Stomach (tissue), 9 donors: Measurements from ENCODE around the gene KMT5B. TPM values are rescaled to one million over a fixed set of nuclear protein-coding genes. Genes with fewer than 3 reads are reported as not detected.

Experiments used
- DNase-seq, 2 donors: peaks; one replicate each; pipeline versions ENCODE4 v3.0.0 to v3.0.0-alpha.2; 2013 to 2019
- H3K27ac ChIP-seq, 5 donors: fragments of 200-600 bp in 4 of 5; sonication (generic) in 4 of 5; one replicate each; pipeline ENCODE4 v1.5.1; 2013 to 2019; ENCODE audit warnings: mild to moderate bottlenecking in 1 of 5, moderate library complexity in 1 of 5
- H3K27me3 ChIP-seq, 3 donors: fragments of 200-600 bp; sonication (generic); one replicate each; pipeline ENCODE4 v1.5.1; 2017 to 2019; ENCODE audit warnings: mixed run types in 1 of 3
- H3K36me3 ChIP-seq, 4 donors: fragments of 200-600 bp; sonication (generic); 1 replicate in 3 of 4; 2 replicates in 1 of 4; pipeline ENCODE4 v1.5.1; 2016 to 2019
- H3K4me1 ChIP-seq, 4 donors: fragments of 200-600 bp; sonication (generic); one replicate each; pipeline ENCODE4 v1.5.1; 2016 to 2019
- H3K4me3 ChIP-seq, 4 donors: fragments of 200-600 bp; sonication (generic) in 3 of 4; one replicate each; pipeline ENCODE4 v1.5.1; 2016 to 2019; ENCODE audit warnings: mild to moderate bottlenecking in 1 of 4
- H3K9me3 ChIP-seq, 4 donors: fragments of 200-600 bp; sonication (generic); one replicate each; pipeline ENCODE4 v1.5.1; 2016 to 2019
- CTCF ChIP-seq, 7 experiments: fragments of 450-650 bp in 4 of 7; fragments of 200-600 bp in 3 of 7; sonication (generic) in 3 of 7; IDR thresholded peaks; one replicate each; pipeline ENCODE4 v1.5.1; 2016 to 2019; ENCODE audit warnings: antibody characterized with exemption in 7 of 7, control low read depth in 2 of 7, mild to moderate bottlenecking in 1 of 7
- EP300 ChIP-seq: sonication (generic); formaldehyde crosslinking; IDR thresholded peaks from one replicate; pipeline ENCODE4 v1.6.1; 2017; ENCODE audit warnings: antibody characterized with exemption
- POLR2A ChIP-seq, 4 donors: fragments of 450-650 bp; IDR thresholded peaks; one replicate each; pipeline ENCODE4 v1.6.1; 2016; ENCODE audit warnings: antibody characterized with exemption in 4 of 4, control low read depth in 2 of 4, mild to moderate bottlenecking in 1 of 4, moderate library complexity in 1 of 4
- POLR2AphosphoS5 ChIP-seq, 3 donors: sonication (generic); formaldehyde crosslinking; IDR thresholded peaks; one replicate each; pipeline ENCODE4 v1.6.1; 2016; ENCODE audit warnings: antibody characterized with exemption in 3 of 3
- WGBS, 5 donors: extraction: QIAGEN DNeasy Blood & Tissue Kit in 3 of 5; methylation state at CpG; one replicate each; pipeline versions ENCODE4 v1.1.5 to v1.1.7; 2013 to 2018; 5-methylcytosine and 5-hydroxymethylcytosine counted together
- intact Hi-C: fragments of 100-400 bp; cut with DNase I; formaldehyde crosslinking; loops from one replicate; pipeline ENCODE4 v1.15.1; 2023; ENCODE audit warnings: low total_unique reads
- polyA plus RNA-seq, 3 donors: library from polyadenylated mRNA; stranded (reverse); fragments of 200-250 nt; gene quantifications; one replicate each; pipeline ENCODE4 v1.2.3, GENCODE V29; 2013
- total RNA-seq, 5 donors: library from RNA; depleted of rRNA; stranded (reverse); fragments of >200 nt; gene quantifications; one replicate each; pipeline versions ENCODE4 v1.1.0 to v1.2.3, GENCODE V29; 2014 to 2016
- donor health status: healthy with polysubstance abuse.
- donor health status: Bipolar disorder and iron deficiency.
- donor health status: healthy.

Gene KMT5B
- total and polyA plus RNA-seq, 8 donors: 14.3 to 52.7 (median 25.1) TPM

- Histone ChIP-seq H3K4me3 (peak overlapping the region; percentile 57 to 87 (median 72)), H3K36me3 (peaks cover 0 to 7% (median 0%) of the 10 kb centered on the region in 4 donors), H3K27ac (peak overlapping the region; percentile 97 to 100 (median 99)), H3K9me3 (no peaks in the 10 kb centered on the region), H3K4me1 (peaks cover 41 to 71% (median 64%) of the 10 kb centered on the region in 4 donors), H3K27me3 (no peaks in the 10 kb centered on the region)
- DNase-seq: peak in 1 of 2 donors; percentile 80
- intact Hi-C loops: no loop called here
- TF ChIP-seq POLR2AphosphoS5 (IDR thresholded peaks at IDR 0.05): no peak
- TF ChIP-seq EP300: no peak
- TF ChIP-seq POLR2A (IDR thresholded peaks at IDR 0.05): no peak
- no peak for TF ChIP-seq CTCF (IDR thresholded peaks at IDR 0.05)
- 1 to 3% (median 1%) methylated on average over 18 to 73 of the region's 73 CpGs for WGBS, 5 donors
Measured at GRCh38 chr11:68120273-68121066, 92.6 kb downstream of the KMT5B start.

GRCh38 chr11:68118706-68119448 is 94.2 kb downstream of the KMT5B start:
- Histone ChIP-seq H3K27me3 (no peaks in the 10 kb centered on the region), H3K27ac (peak overlapping the region; percentile 38 to 100 (median 99)), H3K4me1 (peaks cover 41 to 84% (median 73%) of the 10 kb centered on the region in 4 donors), H3K36me3 (peaks cover 0 to 7% (median 0%) of the 10 kb centered on the region in 4 donors), H3K9me3 (no peaks in the 10 kb centered on the region), H3K4me3 (peak overlapping the region; percentile 57 to 87 (median 72))
- WGBS, 5 donors: 16 to 26% (median 19%) methylated on average over 4 of the region's 4 CpGs
- TF ChIP-seq EP300 (no peak), POLR2A (IDR thresholded peaks at IDR 0.05) (no peak), CTCF (IDR thresholded peaks at IDR 0.05) (no peak), POLR2AphosphoS5 (IDR thresholded peaks at IDR 0.05) (no peak)
- intact Hi-C loops: no loop called here
- DNase-seq: peak; percentile 56 to 70

GRCh38 chr11:68117853-68118470 is 95.1 kb downstream of the KMT5B start:
- intact Hi-C loops: no loop called here
- peak overlapping the region; percentile 15 to 100 (median 99) for H3K27ac ChIP-seq
- no peaks in the 10 kb centered on the region for H3K9me3 ChIP-seq
- peaks cover 41 to 85% (median 70%) of the 10 kb centered on the region in 4 donors for H3K4me1 ChIP-seq
- no peak for TF ChIP-seq POLR2AphosphoS5 (IDR thresholded peaks at IDR 0.05)
- WGBS, 5 donors: 68 to 75% (median 68%) methylated on average over 11 of the region's 11 CpGs
- H3K4me3 ChIP-seq: peak overlapping the region; percentile 57 to 87 (median 72)
- peaks cover 0 to 13% (median 6%) of the 10 kb centered on the region in 4 donors for H3K36me3 ChIP-seq
- no peaks in the 10 kb centered on the region for H3K27me3 ChIP-seq
- DNase-seq: peak in 1 of 2 donors; percentile 45

- H3K4me1 ChIP-seq: peaks cover 38 to 77% (median 62%) of the 10 kb centered on the region in 4 donors
- peak overlapping the region in 2 of 4 donors; percentile 57 to 66 for H3K4me3 ChIP-seq
- no peaks in the 10 kb centered on the region for H3K27me3 ChIP-seq
- no peaks in the 10 kb centered on the region for H3K9me3 ChIP-seq
- no peak for DNase-seq
- intact Hi-C loops: no loop called here
- 29 to 52% (median 38%) methylated on average over 3 of the region's 3 CpGs for WGBS, 5 donors
- peak overlapping the region; percentile 12 to 100 (median 99) for H3K27ac ChIP-seq
- peaks cover 0 to 13% (median 6%) of the 10 kb centered on the region in 4 donors for H3K36me3 ChIP-seq
- no peak for TF ChIP-seq POLR2A (IDR thresholded peaks at IDR 0.05)
- no peak for TF ChIP-seq POLR2AphosphoS5 (IDR thresholded peaks at IDR 0.05)
- no peak for TF ChIP-seq CTCF (IDR thresholded peaks at IDR 0.05)
- no peak for TF ChIP-seq EP300
Measured at GRCh38 chr11:68116974-68117373, 96.1 kb downstream of the KMT5B start.
